HL-60 (cell line): ENCODE results near the gene KRTAP5-7.
"Not testable (repeated sequence)": the region's sequence is repeated elsewhere in the genome, so short reads cannot be mapped to it uniquely, and the experiment has no call there.

Experiments
- DNase-seq, 2 experiments: peaks; one replicate each; pipeline ENCODE4 v3.0.0-alpha.2; 2010 to 2020; ENCODE audit warnings: low read depth in 1 of 2, low spot score in 1 of 2
- H3K27ac ChIP-seq: fragments of 250-450 bp; sonication (Bioruptor Pico); replicated peaks from 2 replicates; pipeline ENCODE4 v1.5.1; 2020; ENCODE audit warnings: mild to moderate bottlenecking, moderate library complexity
- H3K27me3 ChIP-seq: fragments of 250-450 bp; sonication (Bioruptor Pico); 2 replicates; pipeline ENCODE4 v1.5.1; 2021; ENCODE audit warnings: mild to moderate bottlenecking, moderate library complexity; ENCODE audit not compliant: insufficient read depth, poor library complexity, severe bottlenecking
- H3K4me3 ChIP-seq: replicated peaks from 2 replicates; pipeline ENCODE4 v1.5.1; 2011; ENCODE audit warnings: mild to moderate bottlenecking, control low read depth, low read length; ENCODE audit not compliant: insufficient read depth
- GABPA ChIP-seq: IDR thresholded peaks from 2 replicates; pipeline ENCODE4 v1.6.1; 2012; ENCODE audit warnings: low read depth
- POLR2AphosphoS5 ChIP-seq: IDR thresholded peaks from 2 replicates; pipeline ENCODE4 v1.6.1; 2012; ENCODE audit warnings: low read depth
- SPI1 ChIP-seq: IDR thresholded peaks from 2 replicates; pipeline ENCODE4 v1.6.1; 2012; ENCODE audit warnings: low read depth, mild to moderate bottlenecking, borderline replicate concordance
- TF ChIP-seq, protein P1 (sequence below): IDR thresholded peaks from 2 replicates; pipeline ENCODE4 v1.6.1; 2012; ENCODE audit warnings: low read depth; ENCODE audit not compliant: insufficient replicate concordance
- TF ChIP-seq, protein P2 (sequence below): IDR thresholded peaks from one replicate; pipeline ENCODE4 v1.5.1; 2011; ENCODE audit warnings: low read length, control low read depth, inconsistent platforms; ENCODE audit not compliant: insufficient read depth

KRTAP5-7 gene

DNA sequence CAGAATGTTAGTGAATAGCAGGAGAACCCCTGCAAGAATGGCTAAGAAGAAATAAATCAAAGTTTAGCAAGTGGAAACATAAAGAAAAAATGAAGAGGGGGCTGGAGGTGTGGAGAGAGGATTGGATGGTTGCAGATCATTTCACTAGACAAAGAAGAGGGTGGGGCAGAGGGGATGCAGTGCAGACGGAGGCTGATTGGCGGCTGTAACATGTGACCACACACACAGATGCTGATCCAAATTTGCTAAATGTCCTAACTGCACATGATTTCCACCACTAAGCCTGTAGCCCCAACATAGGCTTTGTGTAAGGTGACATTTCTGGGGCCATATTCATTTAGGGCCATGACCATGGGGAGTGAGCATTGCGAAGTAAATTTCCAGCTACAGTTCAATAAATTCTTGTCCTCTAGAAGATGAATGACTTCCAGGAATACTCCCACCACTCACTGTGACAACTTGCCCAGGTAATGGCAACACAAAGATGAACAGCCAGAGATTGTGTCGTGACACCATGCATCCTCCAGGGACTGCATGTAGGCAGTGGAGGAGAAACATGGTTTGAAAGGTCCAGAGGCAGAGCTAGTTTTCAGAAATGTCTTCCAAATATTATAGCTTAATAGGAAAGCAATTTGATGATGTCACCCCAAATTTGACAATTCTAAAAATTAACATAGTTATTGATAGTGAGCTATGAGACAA lies 48.8 kb downstream of the KRTAP5-7 start:
- TF ChIP-seq, protein P1, sequence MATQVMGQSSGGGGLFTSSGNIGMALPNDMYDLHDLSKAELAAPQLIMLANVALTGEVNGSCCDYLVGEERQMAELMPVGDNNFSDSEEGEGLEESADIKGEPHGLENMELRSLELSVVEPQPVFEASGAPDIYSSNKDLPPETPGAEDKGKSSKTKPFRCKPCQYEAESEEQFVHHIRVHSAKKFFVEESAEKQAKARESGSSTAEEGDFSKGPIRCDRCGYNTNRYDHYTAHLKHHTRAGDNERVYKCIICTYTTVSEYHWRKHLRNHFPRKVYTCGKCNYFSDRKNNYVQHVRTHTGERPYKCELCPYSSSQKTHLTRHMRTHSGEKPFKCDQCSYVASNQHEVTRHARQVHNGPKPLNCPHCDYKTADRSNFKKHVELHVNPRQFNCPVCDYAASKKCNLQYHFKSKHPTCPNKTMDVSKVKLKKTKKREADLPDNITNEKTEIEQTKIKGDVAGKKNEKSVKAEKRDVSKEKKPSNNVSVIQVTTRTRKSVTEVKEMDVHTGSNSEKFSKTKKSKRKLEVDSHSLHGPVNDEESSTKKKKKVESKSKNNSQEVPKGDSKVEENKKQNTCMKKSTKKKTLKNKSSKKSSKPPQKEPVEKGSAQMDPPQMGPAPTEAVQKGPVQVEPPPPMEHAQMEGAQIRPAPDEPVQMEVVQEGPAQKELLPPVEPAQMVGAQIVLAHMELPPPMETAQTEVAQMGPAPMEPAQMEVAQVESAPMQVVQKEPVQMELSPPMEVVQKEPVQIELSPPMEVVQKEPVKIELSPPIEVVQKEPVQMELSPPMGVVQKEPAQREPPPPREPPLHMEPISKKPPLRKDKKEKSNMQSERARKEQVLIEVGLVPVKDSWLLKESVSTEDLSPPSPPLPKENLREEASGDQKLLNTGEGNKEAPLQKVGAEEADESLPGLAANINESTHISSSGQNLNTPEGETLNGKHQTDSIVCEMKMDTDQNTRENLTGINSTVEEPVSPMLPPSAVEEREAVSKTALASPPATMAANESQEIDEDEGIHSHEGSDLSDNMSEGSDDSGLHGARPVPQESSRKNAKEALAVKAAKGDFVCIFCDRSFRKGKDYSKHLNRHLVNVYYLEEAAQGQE: no peak
- no peak for TF ChIP-seq SPI1
- TF ChIP-seq, protein P2, sequence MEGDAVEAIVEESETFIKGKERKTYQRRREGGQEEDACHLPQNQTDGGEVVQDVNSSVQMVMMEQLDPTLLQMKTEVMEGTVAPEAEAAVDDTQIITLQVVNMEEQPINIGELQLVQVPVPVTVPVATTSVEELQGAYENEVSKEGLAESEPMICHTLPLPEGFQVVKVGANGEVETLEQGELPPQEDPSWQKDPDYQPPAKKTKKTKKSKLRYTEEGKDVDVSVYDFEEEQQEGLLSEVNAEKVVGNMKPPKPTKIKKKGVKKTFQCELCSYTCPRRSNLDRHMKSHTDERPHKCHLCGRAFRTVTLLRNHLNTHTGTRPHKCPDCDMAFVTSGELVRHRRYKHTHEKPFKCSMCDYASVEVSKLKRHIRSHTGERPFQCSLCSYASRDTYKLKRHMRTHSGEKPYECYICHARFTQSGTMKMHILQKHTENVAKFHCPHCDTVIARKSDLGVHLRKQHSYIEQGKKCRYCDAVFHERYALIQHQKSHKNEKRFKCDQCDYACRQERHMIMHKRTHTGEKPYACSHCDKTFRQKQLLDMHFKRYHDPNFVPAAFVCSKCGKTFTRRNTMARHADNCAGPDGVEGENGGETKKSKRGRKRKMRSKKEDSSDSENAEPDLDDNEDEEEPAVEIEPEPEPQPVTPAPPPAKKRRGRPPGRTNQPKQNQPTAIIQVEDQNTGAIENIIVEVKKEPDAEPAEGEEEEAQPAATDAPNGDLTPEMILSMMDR: no peak
- no peak overlapping the region for H3K27ac ChIP-seq

DNA sequence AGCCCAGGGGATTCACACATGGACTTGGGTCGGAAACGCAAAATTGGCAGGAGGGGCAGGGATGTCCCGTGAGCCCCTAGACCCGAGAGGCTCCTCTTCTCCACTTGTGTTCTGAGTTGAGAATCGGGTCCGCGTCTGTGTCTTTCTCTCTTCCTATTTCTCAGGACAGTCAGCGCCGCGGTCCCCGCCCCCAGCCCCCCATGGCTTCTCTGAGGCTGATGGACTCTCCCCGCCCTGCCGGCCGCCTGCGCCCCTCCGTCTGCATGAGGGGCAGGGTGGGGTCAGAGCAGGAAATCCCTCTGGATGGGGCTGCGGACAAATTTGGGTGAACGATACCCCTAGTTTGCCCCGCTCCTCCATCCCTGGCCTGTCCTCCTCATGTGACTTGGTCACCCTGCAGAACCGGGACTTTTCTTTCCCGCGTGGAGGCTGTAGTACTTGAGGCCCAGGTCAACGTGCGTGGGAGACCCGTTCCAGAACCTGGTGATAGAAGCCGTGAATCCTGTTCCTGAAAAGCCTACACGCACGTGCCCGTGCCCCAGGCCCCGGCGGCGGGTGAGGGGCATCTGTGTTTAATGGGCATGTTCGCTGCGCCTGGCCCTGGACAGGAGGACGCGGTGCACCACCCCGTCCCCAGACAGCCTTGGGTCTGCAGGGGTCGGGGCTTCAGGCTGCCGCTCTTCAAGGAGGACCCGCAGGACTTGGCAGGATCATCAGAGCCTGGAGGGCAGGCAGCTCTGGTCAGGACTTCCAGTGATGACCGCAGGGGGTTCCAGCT lies 49.8 kb downstream of the KRTAP5-7 start:
- DNase-seq, H3K27me3 ChIP-seq, H3K4me3 ChIP-seq, H3K27ac ChIP-seq: not testable (repeated sequence)

More for the DNA sequence above, 48.8 kb downstream of the KRTAP5-7 start:
- DNase-seq: no peak
- Histone ChIP-seq H3K27me3 (no peaks in the 10 kb centered on the region), H3K4me3 (no peak overlapping the region)

DNA sequence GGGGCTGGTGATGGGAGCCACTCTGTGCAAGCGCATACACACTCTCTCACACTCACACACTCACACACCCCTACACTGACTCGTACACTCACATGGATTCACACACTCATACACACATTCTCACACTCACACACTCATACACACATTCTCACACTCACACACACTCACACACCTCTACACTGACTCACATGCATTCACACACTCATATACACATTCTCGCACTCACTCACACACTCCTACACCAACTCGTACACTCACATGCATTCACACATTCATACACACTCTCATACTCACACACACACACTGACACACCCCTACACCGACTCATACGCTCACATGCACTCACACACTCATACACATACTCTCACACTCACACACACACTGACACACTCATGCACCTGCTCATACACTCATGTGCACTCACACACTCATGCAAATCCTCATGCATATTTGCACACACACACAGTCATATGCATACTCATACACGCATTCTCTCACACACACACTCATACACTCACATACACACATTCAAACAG lies 50.5 kb downstream of the KRTAP5-7 start:
- DNase-seq: no peak
- H3K27ac ChIP-seq: no peak overlapping the region
- no peak overlapping the region for H3K4me3 ChIP-seq
- H3K27me3 ChIP-seq: no peaks in the 10 kb centered on the region
- TF ChIP-seq, protein P2: no peak
- TF ChIP-seq GABPA (no peak), SPI1 (no peak), POLR2AphosphoS5 (no peak)
- TF ChIP-seq, protein P1: no peak
